GM18517 (cell line): ENCODE results near the gene RUNX1.

Experiments used
- ATAC-seq: cut with Tn5 transposase; IDR thresholded peaks from one replicate; pipeline ENCODE4 v1.9.1; 2021; ENCODE audit warnings: mild to moderate bottlenecking, moderate library complexity; ENCODE audit not compliant: unreplicated experiment

The RUNX1 gene

DNA sequence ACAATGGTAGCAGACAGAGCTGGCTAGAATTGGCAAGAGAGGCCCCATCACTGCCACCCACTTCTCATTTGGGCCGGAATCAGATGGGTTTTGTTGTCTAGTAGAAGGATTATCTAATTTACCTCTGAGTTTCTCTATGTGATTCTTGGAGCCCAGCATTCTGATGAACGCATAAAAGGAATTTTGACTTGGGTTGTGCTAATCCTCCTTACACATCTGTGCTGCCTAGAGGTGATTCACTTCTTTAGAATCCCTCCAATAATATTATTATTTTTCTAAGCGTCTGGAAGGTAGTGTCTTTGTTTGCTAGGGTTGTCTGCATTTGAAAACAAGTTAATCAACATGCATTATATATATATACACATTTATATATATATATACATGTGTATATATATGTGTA, 118.1 kb downstream of the RUNX1 start:
- ATAC-seq, result no peak

DNA sequence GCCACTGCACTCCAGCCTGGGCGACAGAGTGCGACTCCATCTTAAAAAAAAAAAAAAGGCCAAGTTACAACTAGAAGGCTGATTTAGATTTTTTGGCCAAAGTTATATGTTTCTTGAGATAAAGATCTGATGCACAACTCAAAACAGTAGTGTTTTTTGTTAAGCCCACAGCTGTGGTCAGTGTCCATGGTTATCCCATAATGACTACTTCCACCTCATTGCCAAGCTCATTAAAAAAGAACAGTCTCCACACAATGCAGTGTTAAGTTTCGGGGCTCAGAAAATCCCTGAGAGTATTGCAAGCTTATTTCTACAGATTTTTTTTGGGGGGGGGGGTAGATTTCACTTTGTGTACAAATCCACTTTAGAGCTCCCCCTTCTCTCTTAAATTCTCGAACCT, 120.5 kb downstream of the RUNX1 start:
- no peak for ATAC-seq

DNA sequence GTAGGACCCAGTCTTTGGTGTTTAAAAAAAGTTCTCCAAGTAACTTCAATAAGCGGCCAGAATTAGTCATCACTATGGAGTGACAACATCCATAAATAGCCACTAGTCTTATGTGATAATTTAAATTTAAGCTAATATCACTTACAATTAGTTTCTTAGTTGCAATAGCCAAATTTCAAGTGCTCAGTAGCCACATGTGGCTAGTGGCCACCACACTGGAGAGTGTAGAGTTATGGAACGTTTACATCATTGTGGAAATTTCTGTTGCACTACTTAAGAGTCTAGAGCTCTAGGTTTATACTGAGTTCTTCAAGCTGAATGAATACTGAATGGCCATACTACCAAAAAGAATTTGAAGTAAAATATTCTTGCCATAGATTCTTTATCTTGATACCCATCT, 121.1 kb downstream of the RUNX1 start:
- ATAC-seq, result no peak

DNA sequence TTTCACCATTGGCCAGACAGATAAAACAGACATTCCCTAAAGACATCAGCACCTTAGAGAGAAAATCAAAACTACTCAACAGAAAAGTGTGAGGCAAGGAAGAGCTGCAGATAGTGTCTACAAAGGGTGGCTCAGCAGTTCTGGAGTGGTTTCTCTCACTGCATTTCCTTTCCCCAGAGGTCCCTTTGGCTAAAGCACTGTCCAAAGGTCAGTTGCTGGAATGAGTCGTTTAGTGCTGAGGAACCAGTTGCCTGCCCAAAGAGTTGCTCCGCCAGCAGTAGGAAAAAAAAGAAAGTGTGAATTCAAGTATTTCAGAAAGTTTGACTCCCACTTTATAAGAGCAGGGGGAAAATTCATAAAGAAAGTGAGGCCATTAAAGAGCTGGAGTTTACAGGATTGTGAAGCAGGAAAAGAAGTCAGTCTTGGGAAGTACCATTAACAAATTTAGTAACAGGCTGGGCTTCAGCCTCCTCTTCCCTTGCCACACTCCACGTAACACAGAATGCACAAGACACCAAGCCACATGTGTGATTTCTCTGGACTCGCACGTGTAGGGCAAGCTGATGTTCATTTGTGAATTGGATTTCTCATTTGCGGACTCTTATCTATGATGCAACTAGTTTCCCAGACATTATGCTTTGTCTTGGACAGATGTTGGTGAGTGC, 122.2 kb downstream of the RUNX1 start:
- no peak for ATAC-seq

DNA sequence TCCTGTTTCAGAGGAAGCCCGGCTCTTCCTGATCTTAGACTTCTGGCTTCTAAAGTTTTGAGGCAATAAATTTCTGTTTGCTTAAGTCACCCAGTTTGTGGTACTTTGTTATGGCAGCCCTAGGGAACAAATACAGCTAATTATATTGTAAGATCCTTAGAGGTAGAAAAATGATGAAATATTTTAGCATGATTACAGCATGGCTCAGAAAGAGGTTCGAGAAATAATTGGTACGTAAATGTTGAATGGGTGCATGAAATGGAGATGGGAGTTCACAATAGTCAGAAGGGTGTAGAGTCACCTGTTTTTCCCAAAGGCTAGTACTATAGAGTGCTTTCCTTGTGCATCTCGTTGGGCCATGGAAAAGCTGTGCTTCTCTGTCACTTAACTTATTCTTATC, 123.5 kb downstream of the RUNX1 start:
- no peak for ATAC-seq

DNA sequence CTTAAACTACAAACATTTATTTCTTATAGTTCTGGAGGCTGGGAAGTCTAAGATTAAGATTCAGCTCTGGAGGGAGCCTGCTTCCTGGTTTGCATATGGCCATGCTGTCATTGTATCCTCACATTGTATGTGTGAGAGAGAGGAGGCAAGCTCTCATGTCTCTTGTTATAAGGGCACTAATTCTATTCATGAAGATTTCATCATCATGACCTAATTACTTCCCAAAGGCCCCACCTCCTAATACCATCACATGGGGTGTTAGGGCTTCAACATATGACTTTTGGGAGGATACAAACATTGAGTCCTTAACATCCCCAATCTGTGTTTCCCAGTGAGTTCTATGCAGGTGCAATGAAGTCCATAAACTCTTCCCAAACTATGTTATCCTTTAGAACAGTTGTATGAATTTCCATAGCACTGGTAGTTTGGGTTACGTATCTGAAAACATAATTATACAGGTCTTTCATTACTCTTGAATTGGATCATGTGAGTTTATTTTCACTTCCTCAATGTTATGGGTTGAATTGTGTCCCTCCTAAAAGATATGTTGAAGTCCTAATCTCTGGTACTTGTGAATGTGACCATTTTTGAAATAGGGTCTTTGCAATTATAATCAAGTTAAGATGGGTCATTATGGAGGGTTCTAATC, 124.2 kb downstream of the RUNX1 start:
- ATAC-seq, result no peak

DNA sequence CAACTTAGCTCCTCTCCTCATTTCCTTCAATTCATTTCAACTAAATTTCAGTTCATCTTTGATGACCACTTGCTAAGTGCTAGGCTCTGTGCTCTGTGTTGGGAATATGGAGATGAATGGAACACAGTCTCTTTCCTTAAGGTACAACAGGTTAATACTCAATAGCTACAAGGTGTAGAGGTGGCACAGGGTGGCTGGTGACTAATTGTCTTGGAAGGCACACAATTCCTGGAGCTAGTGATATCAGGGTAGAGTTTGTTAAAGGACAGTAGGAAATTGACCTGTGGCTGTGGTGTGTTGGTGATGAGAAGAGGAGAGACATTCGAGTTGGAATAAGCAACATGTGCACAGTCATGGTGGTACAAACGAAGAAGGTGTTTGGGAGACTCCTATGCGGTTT, 124.9 kb downstream of the RUNX1 start:
- no peak for ATAC-seq

DNA sequence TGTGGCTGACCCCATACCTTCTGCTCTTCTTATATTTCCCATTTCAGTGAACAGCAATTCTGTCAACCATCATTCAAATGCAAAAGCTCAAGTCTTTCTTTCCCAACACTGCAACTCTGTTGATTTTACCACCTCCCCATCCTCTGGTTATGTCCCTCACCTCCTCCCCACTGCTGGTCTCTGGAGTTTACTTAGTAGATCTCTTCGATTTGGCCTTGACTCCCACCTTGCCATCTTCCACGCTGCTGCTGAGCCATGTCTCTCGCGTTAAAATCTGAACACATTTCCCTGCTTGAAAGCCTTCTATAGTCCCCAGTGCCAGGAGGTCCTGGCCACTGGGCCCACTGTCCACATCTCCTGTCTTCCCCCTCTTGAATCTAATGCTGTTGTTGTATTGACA, 125.5 kb downstream of the RUNX1 start:
- no peak for ATAC-seq

DNA sequence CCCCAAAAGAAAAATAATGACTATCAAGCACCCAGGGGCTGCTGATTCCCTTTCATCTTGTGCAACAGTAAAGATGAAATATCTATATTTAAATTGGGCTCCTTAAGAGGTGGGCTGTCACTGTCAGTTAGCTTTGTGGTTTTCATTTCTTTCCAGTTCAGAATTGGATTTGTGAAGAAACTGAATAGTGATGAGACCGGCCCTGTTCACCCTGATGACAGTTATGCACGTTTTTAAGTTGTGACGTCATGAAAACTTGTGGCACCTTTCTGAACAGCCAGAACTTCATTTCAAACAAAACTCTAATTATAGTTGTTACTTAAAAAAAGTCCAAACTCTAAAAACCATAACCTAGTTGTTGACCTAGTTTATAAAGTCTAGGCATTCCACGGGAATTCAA, 125.9 kb downstream of the RUNX1 start:
- no peak for ATAC-seq

DNA sequence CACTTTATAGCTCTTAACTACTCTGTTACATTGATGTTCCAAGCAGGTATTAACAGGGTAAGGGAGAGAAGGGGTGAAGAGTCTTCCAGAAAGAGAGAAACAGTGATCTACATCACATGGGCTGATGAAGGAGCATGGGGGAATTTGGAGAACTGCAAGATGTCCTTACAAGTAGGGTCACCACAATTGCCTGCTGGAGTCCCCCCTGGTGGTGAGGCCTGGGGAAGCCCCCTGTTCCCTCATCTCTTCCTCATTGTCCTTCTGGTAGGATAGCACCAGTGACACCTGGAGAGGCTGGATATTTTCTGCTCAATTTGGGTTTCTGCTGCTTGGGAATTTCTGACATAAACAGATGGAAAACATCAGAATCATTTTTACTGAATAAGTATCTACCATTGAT, 126.6 kb downstream of the RUNX1 start:
- ATAC-seq, result no peak

DNA sequence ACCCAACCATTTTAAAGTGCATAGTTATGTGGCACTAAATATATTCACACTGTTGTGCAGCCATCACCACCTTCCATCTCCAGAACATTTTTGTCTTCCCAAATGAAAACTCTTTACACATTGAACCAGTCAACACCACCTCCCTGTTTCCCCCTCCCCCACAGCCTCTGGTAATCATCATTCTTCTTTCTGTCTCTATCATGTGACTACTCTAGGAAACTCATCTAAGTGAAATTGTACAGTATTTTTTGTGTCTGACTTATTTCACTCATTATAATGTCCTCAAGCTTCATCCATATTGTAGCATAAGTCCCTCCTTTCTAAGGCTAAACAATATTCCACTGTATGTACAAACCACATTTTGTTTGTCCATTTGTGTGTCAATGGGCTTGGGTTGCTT, 128.0 kb downstream of the RUNX1 start:
- ATAC-seq, result no peak

DNA sequence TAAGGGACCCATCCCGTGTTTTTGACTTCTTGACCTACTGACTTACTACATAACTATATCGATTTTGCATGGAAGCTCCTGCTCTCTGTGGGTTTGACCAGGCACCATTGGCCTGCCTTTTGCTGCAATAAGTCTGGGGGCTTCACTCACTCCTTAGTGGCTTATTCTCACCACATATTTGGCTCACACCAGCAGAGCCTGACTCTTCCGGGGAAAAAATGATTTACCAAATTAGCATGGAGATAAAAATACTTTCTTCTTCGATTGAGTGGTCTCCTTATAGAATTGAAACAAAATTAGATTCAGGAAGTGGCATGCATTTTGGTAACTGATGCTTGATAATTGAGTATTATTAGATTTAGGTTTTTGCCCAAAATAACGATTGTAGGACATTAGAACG, 129.7 kb downstream of the RUNX1 start:
- ATAC-seq, result no peak

DNA sequence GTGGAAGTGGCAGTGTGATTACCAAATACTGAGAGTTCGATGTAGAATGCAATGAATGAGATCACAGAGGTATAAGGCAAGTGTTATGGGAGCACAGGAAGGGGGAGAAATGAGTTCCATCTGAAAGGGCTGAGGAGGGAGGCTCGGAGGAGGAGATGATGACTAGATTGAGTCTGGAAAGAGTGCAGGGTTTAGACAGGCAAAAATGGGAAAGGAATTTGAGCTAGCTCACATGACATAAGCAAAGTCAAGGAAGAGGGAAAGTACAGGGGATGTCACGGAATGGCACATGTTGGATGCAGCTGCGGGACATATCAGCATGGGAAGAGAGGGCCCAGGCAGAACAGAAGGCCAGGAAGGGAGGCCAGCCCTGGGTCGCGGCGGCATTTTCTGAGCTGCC, 132.7 kb downstream of the RUNX1 start:
- no peak for ATAC-seq

DNA sequence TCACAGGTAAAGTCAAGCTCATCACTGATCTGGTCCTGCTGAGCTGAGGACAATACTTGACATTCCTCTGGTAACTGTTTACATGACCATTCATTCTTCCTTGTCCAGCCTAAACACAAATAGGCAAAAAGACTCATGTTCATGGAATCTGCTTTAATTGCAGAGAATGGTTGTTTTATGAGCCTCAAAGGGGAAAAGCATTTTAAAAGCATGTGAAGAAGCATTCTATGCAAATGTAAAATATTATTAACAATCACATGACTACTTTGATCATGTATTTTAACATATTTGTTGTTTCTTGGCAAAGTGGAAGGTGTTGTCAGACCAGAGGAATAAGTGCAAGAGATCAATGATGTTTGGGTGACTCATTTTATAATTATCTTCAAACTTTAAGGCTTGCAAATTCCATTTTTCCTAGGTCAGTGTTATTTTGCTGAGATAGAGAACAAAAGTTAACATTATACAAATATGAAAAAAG, 133.7 kb downstream of the RUNX1 start:
- no peak for ATAC-seq

DNA sequence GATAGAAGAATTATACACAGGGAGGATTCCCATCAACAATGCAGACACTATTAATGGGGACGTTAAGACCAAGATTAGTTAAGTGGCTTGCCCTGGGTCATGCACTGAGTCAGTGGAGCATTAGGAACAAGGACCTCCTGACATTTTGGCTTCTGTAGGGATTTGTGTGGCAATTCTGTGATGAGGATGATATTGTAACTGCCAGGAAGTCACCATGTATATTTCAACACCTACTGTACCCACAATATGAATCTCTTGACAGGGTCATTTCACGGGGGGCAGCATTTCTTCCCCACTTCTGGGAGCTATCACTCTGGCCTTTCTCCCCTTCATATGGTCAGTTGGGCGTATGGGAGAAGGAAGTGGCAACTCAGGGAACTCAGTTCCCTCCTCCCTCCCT, 134.9 kb downstream of the RUNX1 start:
- no peak for ATAC-seq

DNA sequence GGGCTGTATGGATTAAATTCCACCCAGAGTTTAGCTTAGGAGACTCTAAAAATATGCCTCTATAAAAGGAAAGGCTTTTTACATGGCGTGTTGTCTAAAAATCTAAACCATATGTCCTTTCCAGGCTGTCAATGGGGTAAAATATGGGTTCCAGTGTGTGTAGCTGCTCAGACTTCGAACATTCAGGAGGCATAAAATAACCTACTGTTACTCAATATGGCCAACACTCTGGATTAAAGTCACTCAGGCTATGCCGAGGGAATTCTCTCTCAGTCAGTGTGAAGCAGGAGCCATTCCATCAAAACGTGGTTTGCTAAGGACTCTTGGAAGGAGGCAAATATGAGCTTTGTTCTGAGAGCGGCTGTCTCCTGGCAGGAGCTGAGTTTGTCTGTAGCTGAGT, 135.3 kb downstream of the RUNX1 start:
- ATAC-seq, result no peak

DNA sequence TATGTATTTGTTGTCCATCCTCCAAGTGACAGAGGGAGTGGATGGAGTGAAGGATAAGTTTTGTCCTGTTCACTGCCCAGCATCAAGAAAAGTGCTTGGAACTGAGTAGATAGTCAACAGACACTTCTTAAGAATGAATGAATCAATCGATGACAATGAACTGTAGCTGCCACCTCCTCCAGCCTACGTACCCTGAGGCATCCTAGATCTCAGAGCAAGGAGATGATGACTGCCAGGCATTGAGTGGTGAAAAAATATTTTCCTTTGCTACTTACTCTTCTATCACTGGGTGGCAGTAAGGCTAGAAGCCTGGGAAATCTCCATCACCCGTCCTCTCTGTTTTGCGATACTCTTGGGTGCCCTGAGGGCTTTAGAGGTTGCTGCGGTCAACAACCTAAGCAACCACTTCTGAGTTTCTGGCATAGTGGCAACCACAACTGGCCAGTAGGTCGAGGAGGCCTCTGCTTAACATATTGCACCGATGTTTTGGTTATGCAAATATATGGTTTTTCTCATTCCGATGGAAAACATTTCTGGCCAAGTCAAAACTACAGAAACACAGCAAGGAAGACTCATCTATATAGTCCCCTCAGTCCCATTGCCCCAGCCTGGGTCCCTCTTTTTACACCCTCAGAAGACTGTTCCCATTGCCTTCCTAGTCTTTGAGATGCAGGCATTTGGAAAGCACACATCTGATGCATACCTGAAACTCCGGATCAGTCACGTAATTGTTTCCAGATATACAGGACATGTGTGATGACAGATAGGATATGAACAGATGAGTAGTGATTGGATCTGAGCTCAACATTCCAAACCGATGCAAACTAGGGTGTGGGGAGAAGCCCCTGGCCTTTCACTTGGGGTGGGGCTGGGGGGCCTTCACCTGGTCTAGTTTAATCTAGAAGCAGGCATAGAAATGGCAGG, 136.8 kb downstream of the RUNX1 start:
- ATAC-seq, result no peak

DNA sequence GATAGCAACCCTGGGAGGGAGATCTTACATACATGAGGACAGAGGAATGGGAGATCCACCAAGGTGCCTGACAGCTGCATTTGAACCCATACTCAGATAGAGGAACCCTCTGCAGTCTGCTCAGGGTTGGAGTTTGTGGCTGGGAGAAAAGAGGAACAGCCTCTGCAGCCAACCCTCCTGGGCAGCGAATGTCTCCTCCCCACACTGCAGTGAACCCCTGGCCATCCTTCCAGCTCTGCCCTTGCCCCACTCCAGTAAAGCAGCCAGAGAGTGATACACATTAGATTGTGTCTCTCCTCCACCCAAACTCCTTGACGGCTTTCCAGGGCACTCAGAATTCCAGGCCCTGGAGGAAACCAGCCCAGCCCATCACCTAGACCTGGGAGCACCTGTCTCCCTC, 137.7 kb downstream of the RUNX1 start:
- no peak for ATAC-seq

DNA sequence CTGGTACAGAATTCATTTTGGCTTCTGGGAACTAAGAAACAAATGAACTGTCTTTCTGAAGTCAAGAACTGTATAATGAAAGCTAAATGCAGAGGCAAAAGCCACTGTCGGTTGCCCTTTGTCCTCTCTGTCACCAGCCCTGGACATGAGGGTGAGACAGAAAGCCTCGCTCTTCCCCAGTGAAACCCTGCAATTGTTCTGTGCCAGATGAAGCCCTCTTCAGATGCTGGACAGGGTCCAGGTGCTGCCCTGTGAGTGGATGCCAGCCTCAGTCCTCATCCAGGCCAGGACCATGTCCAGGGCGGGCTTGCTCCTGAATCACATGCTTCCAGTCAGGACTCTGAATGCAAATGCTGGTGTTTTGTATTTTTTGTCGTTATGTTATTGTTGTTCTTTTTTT, 138.7 kb downstream of the RUNX1 start:
- no peak for ATAC-seq

DNA sequence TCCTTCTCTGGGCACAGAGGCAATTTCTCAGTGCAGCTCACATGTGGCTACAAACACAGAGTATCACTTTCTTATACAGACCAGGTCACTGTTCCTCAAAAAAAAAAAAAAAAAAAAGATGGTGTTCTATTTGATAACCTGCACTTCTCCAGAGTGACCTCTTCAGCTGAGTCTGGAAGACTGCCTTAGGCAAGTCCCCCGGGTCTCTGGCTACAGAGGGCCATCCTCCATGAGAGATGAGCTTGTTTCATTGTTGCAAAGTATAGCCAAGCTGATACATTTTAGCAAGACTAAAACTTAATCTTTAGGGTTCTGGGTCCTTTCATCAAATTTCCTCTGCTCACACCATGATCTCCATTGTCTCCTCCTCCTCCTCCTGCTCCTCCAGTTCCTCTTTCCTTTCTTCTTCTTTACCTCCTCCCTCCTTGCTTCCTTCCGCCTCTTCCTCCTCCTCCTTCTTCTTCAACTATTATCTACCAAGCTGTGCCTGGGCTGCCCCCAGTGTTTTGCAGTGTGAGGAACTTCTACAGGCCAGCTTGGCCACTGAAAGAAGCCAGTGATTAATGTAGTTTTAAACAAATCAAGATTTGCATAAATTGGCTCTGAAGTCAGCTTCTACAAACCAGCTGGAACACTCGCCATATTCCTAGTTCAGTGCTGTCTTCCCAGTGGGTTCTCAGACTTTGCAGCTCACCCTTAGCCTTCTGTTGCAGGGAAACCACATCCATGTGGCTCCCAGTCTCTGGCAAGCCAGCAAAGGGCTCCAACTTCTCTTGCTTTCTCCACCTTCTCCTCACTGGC, 139.4 kb downstream of the RUNX1 start:
- no peak for ATAC-seq

DNA sequence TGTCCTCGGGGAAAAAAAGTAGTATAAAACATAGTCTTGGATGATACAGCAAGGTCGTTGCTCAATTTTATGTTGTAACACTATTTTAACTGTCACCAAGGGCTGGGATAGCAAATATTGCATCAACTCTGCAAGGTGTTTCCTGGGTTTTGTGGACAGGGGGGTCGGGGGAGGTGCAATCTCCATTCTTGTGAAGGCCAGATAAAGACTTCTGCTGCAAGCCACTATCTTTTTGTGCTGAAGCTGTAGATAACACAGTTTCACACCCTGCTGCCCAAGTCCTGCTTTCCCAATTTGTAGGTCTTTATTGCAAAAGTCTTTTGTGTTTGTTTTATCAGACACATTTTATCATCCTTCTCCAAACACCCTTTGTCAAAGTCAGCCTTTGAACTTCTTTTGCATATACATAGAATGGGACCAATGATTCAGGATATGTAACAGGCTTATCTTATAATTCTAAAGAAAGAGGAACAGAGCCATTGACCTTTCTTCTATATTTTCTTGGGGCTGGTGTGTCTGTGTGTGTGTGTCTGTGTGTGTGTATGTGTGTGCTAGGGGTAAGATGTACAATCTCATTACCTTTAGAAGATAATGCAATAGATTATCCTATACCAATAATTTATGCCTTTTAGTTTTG, 140.6 kb downstream of the RUNX1 start:
- ATAC-seq, result no peak
